Measurements from ENCODE around the gene CBLB. TPM values are rescaled to one million over a fixed set of nuclear protein-coding genes. Genes with fewer than 3 reads are reported as not detected.

Gene CBLB
- total and polyA plus RNA-seq, 2 experiments from 2014 or later, result 20.5 to 47.7 TPM

- Mint-ChIP-seq H3K36me3 (ENCODE audit: low read depth) (peaks cover 12% of the 10 kb centered on the region), H3K4me1 (no peaks in the 10 kb centered on the region), H3K27ac (no peak overlapping the region), H3K4me3 (no peak overlapping the region), H3K27me3 (ENCODE audit: insufficient read depth, low read depth, poor library complexity) (no peaks in the 10 kb centered on the region), H3K9me3 (no peaks in the 10 kb centered on the region)
- no peak for DNase-seq (ENCODE audit: low spot score)
- H3K4me3 ChIP-seq, result no peak overlapping the region
- H3F3A ChIP-seq (replicated peaks; ENCODE audit: low read depth), result no peaks in the 10 kb centered on the region
- no peak for ATAC-seq
- H3K27me3 ChIP-seq (ENCODE audit: insufficient read depth), result no peaks in the 10 kb centered on the region
- no peaks in the 10 kb centered on the region for H3K36me3 ChIP-seq (ENCODE audit: insufficient read depth)
- H3K4me2 ChIP-seq, result no peak overlapping the region
- no peak overlapping the region for H2AFZ ChIP-seq
- no peaks in the 10 kb centered on the region for H3K9me2 ChIP-seq (ENCODE audit: insufficient read depth)
- no peak overlapping the region for H3K27ac ChIP-seq (ENCODE audit: low read depth)
- no peaks in the 10 kb centered on the region for H3K79me2 ChIP-seq (replicated peaks; ENCODE audit: insufficient read depth)
- no peaks in the 10 kb centered on the region for H4K20me1 ChIP-seq (replicated peaks; ENCODE audit: insufficient read depth)
- TF ChIP-seq ZNF114 (CRISPR knock-in tag; IDR thresholded peaks at IDR 0.05) (no peak), EZH2phosphoT487 (IDR thresholded peaks at IDR 0.05; ENCODE audit: unreplicated experiment) (no peak), STAT1 (IDR thresholded peaks at IDR 0.05; ENCODE audit: unreplicated experiment) (no peak), ZNF331 (CRISPR knock-in tag; IDR thresholded peaks at IDR 0.05; ENCODE audit: low read depth) (no peak), ETS1 (IDR thresholded peaks at IDR 0.05) (no peak), POLR2AphosphoS5 (IDR thresholded peaks at IDR 0.05; ENCODE audit: low read depth) (no peak), CREB1 (CRISPR knock-in tag; IDR thresholded peaks at IDR 0.05; ENCODE audit: low read depth) (no peak), ZNF462 (CRISPR knock-in tag; IDR thresholded peaks at IDR 0.05) (no peak), REST (IDR thresholded peaks at IDR 0.05; ENCODE audit: unreplicated experiment) (no peak), JUNB (IDR thresholded peaks at IDR 0.05; ENCODE audit: unreplicated experiment) (no peak), CTCF (conservative IDR thresholded peaks at IDR 0.05; ENCODE audit: low read depth in 2 of 2) (no peak), NANOG (IDR thresholded peaks at IDR 0.05; ENCODE audit: borderline replicate concordance) (no peak), EZH2 (IDR thresholded peaks at IDR 0.05; ENCODE audit: low read depth, unreplicated experiment) (no peak)
- H3K4me1 ChIP-seq (ENCODE audit: insufficient read depth), result no peaks in the 10 kb centered on the region
Observed at GRCh38 chr3:105704726-105705410, 163.9 kb downstream of the CBLB start.

Data from GM23338 (cell line).